NCI-H1092 (cell line): Measurements from ENCODE around the gene ITGAX.
A peak's percentile ranks its signal among the peaks of the same experiment; 100 is the strongest.
"Not testable (repeated sequence)": the region's sequence is repeated elsewhere in the genome, so short reads cannot be mapped to it uniquely, and the experiment has no call there.

Experiments
- DNase-seq: peaks from one replicate; lab custom pipeline; 2025; lab: John Stamatoyannopoulos, UW

The ITGAX gene

DNA sequence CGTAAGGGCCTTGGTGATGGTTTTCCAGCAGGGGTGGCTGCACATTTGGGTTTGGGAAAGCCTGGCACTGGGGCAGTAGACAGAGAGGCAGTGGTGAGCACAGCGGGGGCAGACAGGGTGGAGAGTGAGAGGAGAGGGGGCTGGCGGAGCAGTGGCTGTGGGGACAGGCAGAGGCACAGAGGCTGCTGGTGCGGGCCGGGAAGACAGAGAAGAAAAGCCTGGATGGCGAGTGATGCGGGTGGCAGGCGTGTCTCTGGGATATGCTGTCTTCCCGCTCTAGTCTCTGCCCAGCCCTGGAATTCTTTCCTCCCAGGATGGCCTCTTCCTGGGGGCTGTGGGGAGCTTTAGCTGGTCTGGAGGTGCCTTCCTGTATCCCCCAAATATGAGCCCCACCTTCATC, 55.1 kb downstream of the ITGAX start:
- no peak for DNase-seq

DNA sequence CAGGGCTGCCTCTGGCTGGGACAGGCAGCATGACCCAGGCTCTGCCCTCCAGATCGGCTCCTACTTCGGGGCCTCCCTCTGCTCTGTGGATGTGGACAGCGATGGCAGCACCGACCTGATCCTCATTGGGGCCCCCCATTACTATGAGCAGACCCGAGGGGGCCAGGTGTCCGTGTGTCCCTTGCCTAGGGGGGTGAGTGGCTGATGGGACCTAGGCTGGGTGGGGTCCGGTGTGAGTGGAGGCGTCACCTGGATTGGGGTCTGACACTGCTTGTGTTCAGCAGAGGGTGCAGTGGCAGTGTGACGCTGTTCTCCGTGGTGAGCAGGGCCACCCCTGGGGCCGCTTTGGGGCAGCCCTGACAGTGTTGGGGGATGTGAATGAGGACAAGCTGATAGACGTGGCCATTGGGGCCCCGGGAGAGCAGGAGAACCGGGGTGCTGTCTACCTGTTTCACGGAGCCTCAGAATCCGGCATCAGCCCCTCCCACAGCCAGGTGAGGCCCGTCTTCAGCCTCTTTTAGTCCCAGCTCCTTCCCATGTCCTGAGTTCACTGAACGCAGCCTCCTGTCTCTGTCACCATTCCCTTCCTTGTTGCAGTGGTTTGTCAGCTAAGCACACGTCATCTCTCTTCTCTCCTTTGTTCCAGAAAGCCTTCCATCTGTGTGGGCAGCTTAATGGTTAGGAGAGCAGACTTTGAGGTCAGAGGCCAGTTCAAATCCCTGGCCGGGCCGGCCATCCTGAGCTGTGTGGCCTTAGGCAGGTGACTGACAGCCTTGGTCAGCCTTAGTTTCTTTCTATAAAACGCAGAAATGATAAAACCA, 56.3 kb downstream of the ITGAX start:
- DNase-seq, result no peak

DNA sequence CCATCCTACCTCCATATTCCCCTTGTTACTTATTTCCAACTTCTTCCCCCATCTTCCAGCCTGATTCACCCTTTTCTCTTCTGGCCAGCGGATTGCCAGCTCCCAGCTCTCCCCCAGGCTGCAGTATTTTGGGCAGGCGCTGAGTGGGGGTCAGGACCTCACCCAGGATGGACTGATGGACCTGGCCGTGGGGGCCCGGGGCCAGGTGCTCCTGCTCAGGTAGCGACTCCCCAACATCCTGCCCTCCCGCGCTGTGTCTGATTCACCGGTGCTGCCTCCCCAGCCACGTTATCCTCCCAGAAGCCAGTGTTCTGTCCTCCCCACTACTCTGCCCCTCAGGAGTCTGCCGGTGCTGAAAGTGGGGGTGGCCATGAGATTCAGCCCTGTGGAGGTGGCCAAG, 57.8 kb downstream of the ITGAX start:
- no peak for DNase-seq

DNA sequence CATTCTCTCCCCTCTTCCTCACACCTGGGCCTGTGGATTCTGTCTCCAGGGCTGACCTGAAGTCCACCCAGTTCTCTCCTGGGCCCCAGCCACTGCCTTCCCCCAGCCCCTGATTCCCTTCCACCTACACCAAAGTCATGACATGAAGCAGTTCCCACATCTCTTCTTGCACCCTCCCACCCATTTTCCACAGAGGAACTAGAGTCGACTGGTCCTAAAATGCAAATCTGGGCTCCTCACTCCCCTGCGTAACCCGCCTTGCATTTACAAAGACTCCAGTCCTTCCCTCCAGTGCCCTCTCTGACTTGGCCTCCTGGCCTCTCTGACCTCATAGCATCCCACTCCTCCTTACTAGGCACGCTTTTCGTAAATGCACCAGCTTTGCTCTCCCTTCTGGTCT, 58.4 kb downstream of the ITGAX start:
- no peak for DNase-seq

DNA sequence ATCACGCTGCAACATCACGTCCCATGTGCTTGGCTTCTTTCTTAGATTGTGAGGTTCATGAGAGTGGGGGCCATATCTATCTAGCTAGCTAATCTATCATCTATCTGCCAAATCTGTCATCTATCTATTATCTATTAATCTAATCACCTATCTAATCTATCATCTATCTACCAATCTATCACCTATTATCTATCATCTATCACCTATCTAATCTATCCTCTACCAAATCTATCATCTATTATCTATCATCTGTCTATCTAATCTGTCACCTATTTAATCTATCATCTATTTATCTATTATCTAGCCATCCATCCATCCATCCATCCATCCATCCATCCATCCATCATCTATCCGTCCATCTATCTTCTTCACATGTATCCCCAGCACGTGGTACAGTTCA, 59.0 kb downstream of the ITGAX start:
- DNase-seq, result no peak

DNA sequence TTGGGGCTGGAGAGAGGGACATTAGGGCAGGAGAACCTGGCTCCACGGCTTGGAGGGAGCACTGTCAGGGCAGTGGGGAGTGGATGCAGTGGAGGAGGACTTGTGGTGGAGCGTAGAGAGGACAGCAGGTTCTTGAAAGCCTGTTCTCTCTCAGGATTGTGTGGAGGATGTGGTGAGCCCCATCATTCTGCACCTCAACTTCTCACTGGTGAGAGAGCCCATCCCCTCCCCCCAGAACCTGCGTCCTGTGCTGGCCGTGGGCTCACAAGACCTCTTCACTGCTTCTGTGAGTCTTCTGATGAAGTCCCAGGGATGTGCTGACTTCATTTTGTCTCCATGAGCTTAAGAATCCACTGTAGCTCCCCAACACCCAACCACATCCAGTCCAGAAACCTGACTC, 59.7 kb downstream of the ITGAX start:
- no peak for DNase-seq

DNA sequence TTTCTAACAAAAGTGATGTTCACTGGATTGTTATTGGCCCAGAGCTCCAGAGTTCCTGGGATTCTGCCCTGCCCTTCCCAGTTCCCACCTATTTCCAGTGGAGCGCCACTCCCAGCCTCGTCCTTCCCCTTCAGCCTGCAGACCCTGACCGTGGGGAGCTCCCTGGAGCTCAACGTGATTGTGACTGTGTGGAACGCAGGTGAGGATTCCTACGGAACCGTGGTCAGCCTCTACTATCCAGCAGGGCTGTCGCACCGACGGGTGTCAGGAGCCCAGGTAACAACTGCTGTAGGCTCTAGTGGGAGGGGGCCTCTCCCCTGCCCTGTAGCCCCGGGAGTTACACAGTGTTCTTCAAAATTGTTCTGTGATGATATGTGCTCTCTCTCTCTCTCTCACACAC, 61.4 kb downstream of the ITGAX start:
- no peak for DNase-seq

DNA sequence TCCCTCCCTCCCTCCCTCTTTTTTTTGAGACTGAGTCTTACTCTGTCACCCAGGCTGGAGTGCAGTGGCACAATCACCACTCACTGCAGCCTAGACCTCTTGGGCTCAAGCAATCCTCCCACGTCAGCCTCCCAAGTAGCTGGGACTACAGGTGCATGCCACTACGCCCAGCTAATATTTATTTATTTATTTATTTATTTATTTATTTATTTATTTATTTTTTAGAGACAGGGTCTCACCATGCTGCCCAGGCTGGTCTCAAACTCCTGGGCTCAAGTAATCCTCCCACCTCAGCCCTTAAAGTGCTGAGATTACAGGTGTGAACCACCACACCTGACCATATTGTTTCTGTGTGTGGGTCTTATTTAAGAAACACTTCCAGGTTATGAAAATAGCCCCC, 62.1 kb downstream of the ITGAX start:
- not testable (repeated sequence) for DNase-seq

DNA sequence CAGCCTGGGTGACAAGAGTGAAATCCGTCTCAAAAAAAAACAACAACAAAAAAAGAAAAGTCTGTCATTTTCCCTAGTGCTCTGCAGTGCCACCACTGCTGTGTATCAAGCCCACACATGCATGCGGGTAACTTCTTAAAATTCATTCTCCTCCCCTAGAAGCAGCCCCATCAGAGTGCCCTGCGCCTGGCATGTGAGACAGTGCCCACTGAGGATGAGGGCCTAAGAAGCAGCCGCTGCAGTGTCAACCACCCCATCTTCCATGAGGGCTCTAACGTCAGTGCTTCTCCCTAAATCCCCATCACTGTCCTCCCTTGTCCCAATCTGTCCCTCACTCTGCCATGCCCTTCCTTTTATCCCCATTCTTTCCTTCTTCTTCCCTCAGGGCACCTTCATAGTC, 62.9 kb downstream of the ITGAX start:
- no peak for DNase-seq

DNA sequence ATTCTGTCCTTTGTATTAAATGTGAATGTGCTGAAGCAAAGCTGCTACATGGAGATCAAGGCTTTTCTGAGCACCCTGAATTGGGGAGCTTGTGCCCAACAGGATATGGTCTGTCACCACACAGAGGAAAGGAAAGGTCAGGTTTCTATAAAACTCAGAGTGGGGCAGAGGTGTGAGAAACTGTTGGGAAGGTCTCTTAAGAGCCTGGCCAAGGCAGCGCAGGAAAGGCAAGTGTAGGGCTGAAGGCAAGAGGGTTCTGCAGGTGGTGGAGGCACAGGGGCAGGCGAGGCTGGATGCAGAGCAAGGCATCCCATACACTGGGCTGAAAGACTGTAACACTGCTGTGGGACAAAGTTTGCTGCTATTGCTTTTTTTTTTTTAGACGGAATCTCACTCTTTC, 65.1 kb downstream of the ITGAX start:
- DNase-seq, result no peak

DNA sequence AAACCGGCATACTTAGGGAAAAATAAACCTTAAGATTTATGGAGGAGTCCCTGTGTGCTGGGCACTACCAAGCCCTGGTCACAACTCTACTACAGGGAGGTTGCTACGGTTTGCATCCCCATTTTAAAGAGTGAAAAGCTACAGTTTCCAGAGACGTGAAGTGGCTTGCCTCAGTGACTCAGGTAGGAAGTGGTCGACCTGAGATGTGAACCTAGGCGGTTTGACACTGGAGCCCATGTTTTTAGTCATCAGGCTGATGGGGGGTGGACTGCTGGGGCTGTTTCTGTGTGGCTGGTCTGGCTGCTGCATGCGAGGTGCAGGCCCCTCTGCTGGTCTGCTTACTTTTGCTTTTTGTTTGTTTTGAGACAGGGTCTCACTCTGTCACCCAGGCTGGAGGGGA, 66.6 kb downstream of the ITGAX start:
- no peak for DNase-seq

DNA sequence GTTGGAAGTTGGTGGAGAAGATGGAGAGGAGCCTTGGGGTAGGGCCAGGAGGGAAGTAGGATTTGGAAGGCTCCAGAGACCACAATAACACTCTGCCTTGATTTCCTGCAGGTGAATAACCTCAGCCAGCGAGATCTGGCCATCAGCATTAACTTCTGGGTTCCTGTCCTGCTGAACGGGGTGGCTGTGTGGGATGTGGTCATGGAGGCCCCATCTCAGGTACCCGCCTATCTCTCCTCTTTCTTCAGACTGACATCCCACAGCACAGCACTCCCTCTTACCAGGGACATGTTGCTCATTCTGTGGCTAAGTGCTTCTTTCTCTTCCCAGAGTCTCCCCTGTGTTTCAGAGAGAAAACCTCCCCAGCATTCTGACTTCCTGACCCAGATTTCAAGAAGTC, 68.3 kb downstream of the ITGAX start:
- DNase-seq, result no peak

DNA sequence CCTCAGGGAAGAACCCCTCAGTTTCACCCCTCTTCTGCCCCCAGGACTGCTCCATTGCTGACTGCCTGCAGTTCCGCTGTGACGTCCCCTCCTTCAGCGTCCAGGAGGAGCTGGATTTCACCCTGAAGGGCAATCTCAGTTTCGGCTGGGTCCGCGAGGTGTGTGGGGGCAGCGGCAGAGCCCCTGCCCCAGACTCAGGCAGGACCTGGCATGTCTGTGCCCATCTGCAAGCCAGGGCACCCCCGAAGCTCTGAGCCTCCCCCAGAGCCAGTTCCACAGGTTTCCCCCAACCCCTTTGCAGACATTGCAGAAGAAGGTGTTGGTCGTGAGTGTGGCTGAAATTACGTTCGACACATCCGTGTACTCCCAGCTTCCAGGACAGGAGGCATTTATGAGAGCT, 68.8 kb downstream of the ITGAX start:
- DNase-seq, result no peak

DNA sequence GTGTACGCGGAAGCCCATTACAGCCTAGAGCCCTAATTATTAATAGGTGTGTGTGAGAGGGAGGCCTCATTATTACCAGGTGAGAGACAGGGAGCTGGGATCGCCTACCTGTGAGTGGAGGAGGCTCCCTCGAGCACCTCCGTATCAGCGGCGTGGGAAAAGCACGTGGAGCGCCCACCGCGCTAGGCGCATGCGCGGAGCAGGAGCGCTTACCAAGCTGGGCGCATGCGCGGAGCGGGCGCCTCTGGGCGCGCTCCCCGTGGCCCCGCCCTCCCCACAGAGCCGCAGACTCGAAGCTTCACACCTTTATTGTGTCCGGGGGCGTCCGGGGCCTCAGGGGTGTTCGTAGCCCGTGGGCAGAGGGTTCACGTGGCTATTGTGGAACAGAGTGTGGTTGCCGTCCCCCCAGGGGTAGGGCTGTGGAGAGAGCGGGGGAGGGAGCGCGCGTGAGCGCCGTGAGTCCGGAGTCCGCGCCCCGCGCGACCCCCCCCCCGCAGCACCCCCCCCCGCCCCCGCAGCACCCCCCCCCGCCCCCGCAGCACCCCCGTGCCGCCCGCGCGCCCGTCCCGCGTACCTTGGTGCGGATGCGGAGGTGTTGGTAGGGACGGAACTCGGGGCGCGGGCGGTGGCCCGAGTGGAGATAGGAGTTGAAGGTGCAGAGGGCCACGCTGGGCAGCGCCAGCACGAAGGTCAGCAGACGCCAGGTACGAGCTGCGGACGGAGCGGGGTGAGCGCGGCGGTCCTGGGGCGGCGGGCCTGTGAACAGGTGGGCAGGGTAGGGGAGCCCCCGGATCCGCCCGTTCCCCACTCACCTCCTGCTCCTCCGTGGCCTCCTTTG, 72.7 kb downstream of the ITGAX start:
- DNase-seq, result peak; percentile 20

DNA sequence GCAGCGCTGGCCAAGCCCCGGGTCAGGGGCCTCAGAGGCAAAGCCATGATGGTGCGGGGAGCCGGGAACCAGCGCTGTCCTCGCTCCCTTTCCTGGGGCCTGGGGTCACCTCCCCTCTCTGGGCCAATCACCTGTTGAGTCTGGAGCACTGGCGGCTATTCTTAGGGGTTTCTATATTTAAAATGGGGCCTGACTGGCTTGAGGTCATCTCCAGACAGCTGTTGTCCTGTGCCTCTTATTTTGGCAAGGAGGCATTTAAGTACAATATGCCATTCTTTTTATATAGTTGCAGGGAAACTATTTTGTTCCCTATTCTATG, 73.3 kb downstream of the ITGAX start, which contains the start of gene COX6A2:
Gene COX6A2 (minus strand): TSS at position 82 of the 319 bp plus-strand sequence. CDS start 35 bp downstream, at position 47.
- no peak for DNase-seq

DNA sequence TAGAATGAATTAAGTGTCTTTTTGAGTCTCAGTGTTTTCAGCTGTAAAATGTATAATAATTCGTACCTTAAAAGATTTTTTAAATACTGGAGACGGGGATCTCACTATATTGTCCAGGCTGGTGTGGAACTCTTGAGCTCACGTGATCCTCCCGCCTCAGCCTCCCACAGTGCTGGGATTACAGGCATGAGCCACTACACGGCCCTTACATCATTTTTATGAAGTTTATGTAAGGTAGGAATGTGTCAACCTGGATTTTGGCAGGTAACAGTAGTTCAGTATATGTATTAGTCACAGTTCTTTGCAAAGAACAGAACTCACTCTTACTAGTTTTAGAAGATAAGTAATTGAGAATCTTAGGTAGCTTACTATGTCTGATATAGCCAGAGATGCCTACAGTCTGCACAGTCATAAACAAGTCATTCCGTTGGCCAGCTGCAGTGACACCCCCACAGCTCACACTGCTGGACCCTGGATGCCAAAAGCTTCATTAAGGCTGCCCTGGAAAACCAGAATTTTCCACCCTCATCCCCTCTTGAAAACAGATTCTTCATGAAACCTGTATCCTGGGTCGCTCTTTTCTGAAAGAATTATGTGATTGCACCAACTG, 73.8 kb downstream of the ITGAX start:
- no peak for DNase-seq

DNA sequence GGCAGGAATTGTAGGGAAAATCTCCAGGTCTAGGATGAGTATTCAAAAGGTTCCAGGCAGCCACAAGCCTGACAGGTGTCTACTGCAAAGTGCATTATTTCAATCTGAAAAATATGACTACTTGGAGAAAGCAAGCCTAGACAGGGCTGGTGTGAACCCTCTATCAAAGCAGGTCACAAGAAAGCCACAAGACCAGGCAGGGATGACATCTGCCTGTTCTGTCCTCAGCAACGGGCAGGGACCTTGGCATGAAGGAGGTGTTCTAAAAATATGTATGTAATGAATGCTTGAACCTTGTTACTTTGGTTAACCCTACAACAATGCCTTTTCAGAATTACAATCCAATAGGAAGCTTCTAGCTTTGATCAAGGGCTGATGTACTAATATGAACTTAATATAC, 74.3 kb downstream of the ITGAX start:
- DNase-seq, result no peak

DNA sequence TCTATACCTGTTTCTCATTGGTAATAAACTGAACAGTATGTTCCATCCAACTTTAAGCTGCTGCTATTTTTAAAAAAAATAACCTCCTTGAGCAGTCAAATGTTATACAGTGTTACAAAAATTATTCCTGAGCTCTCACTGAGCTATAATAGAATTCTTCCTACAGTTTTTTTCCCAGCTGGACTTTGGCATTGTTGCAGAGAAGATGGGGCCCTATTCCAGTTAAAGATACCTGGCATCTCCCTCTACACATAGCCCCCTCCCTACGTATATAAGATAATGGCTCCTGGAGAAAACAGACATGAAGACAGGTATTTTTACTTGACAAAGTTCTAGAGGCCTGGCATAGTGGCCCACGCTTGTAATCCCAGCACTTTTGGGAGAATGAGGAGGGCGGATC, 74.8 kb downstream of the ITGAX start:
- DNase-seq, result no peak

DNA sequence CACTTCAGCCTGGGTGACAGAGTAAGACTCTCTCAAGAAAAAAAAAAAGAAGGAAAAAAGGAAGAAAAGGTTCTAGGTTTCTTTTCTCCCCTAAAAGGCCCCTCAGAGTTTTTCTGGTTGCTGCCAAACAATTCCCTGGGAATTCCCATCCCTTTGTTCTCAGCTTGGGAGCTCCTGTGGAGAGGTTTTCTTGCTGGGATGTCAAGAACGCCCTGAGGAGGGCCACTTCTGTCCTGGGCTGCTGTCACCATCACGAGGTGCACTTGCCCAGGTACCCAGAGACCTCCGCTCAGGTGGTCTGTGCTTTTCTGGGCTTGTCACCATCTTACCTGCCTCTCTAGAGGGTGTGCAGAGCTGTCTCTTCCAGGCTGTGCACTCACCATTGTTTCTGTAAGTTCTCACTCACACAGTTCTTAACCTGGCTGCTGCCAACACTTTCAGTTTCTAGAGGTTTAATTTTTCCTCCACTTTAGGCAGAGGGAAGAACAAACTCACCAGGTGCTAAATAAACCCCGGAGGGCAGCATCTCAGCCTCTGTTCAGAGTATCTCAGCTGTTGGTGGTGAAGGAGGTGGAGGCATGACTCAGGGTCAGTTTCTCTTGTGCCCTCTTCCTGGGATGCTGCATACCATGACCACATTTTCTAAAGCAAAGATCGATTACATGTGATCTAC, 75.5 kb downstream of the ITGAX start:
- DNase-seq, result no peak
